Esophagus muscularis mucosa (tissue), 4 donors: Measurements from ENCODE around the gene OVCA2. TPM values are rescaled to one million over a fixed set of nuclear protein-coding genes. Genes with fewer than 3 reads are reported as not detected.

Experiments used
- DNase-seq: peaks from one replicate; pipeline ENCODE4 v3.0.0-alpha.2; 2017; ENCODE audit errors: extremely low spot score
- H3K27ac ChIP-seq, 4 donors: fragments of 200-600 bp; sonication (generic); replicated peaks in 1 of 4; 1 replicate in 3 of 4; 2 replicates in 1 of 4; pipeline ENCODE4 v1.5.1; 2016 to 2019; ENCODE audit warnings: mild to moderate bottlenecking in 1 of 4
- H3K27me3 ChIP-seq, 4 donors: fragments of 200-600 bp; sonication (generic); one replicate each; pipeline versions ENCODE4 v1.5.1 to v1.6.0; 2016 to 2019
- H3K36me3 ChIP-seq, 4 donors: fragments of 200-600 bp; sonication (generic); one replicate each; pipeline ENCODE4 v1.5.1; 2016 to 2019
- H3K4me1 ChIP-seq, 4 donors: fragments of 200-600 bp; sonication (generic); one replicate each; pipeline ENCODE4 v1.5.1; 2016 to 2019
- H3K4me3 ChIP-seq, 4 donors: fragments of 200-600 bp; sonication (generic); 1 replicate in 2 of 4; 2 replicates in 2 of 4; pipeline ENCODE4 v1.5.1; 2016 to 2019; ENCODE audit warnings: mild to moderate bottlenecking in 4 of 4, moderate library complexity in 1 of 4
- H3K9me3 ChIP-seq, 4 donors: fragments of 200-600 bp; sonication (generic); 1 replicate in 3 of 4; 2 replicates in 1 of 4; pipeline ENCODE4 v1.5.1; 2016 to 2019
- CTCF ChIP-seq, 3 experiments: fragments of 200-600 bp in 2 of 3; fragments of 450-650 bp in 1 of 3; sonication (generic) in 2 of 3; IDR thresholded peaks; one replicate each; pipeline ENCODE4 v1.5.1; 2017 to 2019; ENCODE audit warnings: antibody characterized with exemption in 3 of 3, mild to moderate bottlenecking in 2 of 3, moderate library complexity in 1 of 3
- EP300 ChIP-seq: sonication (generic); formaldehyde crosslinking; IDR thresholded peaks from one replicate; pipeline ENCODE4 v1.6.1; 2017; ENCODE audit warnings: antibody characterized with exemption
- POLR2A ChIP-seq: fragments of 450-650 bp; IDR thresholded peaks from one replicate; pipeline ENCODE4 v1.6.1; 2017; ENCODE audit warnings: antibody characterized with exemption, moderate library complexity, mild to moderate bottlenecking, low read depth
- POLR2AphosphoS5 ChIP-seq, 2 donors: sonication (generic); formaldehyde crosslinking; IDR thresholded peaks; one replicate each; pipeline ENCODE4 v1.6.1; 2017; ENCODE audit warnings: antibody characterized with exemption in 2 of 2
- WGBS: methylation state at CpG from one replicate; pipeline ENCODE4 v1.1.5; 2018; 5-methylcytosine and 5-hydroxymethylcytosine counted together
- intact Hi-C: fragments of 100-400 bp; cut with DNase I; formaldehyde crosslinking; loops from one replicate; pipeline ENCODE4 v1.15.1; 2023
- total RNA-seq, 4 donors: library from RNA; depleted of rRNA; stranded (reverse); fragments of >200 nt; gene quantifications; one replicate each; pipeline versions ENCODE4 v1.1.0 to v1.2.1, GENCODE V29; 2016

The OVCA2 gene
- total RNA-seq, 4 donors from 2014 or later = 34.9 to 38.9 (median 38.0) TPM

GRCh38 chr17:2065949-2066400 is 24.2 kb downstream of the OVCA2 start:
- no peaks in the 10 kb centered on the region for H3K9me3 ChIP-seq
- peaks cover 81 to 91% (median 88%) of the 10 kb centered on the region in 4 donors for H3K4me1 ChIP-seq
- no peak overlapping the region for H3K4me3 ChIP-seq
- WGBS = 78% methylated on average over 9 of the region's 10 CpGs
- TF ChIP-seq EP300 (no peak), POLR2AphosphoS5 (IDR thresholded peaks at IDR 0.05) (peak in 1 of 2 donors; percentile 51), CTCF (IDR thresholded peaks at IDR 0.05) (no peak), POLR2A (no peak)
- peak; percentile 91 for DNase-seq
- no peaks in the 10 kb centered on the region for H3K27me3 ChIP-seq
- intact Hi-C loops = no loop called here
- peak overlapping the region; percentile 90 to 97 (median 92) for H3K27ac ChIP-seq
- H3K36me3 ChIP-seq = peaks cover 0 to 46% (median 27%) of the 10 kb centered on the region in 4 donors

GRCh38 chr17:2067048-2067561 is 25.3 kb downstream of the OVCA2 start:
- H3K27me3 ChIP-seq = no peaks in the 10 kb centered on the region
- peak overlapping the region; percentile 90 to 97 (median 92) for H3K27ac ChIP-seq
- H3K4me3 ChIP-seq = no peak overlapping the region
- H3K4me1 ChIP-seq = peaks cover 80 to 91% (median 88%) of the 10 kb centered on the region in 4 donors
- WGBS = 60% methylated on average over 13 of the region's 14 CpGs
- no peaks in the 10 kb centered on the region for H3K9me3 ChIP-seq
- TF ChIP-seq POLR2A (no peak), EP300 (no peak), CTCF (IDR thresholded peaks at IDR 0.05) (no peak), POLR2AphosphoS5 (IDR thresholded peaks at IDR 0.05) (no peak)
- peaks cover 0 to 49% (median 29%) of the 10 kb centered on the region in 4 donors for H3K36me3 ChIP-seq
- DNase-seq = no peak
- intact Hi-C loops = no loop called here

- no peaks in the 10 kb centered on the region for H3K9me3 ChIP-seq
- peaks cover 0 to 54% (median 30%) of the 10 kb centered on the region in 4 donors for H3K36me3 ChIP-seq
- H3K27me3 ChIP-seq = no peaks in the 10 kb centered on the region
- no peak for DNase-seq
- 30% methylated on average over 4 of the region's 5 CpGs for WGBS
- H3K27ac ChIP-seq = peak overlapping the region; percentile 90 to 97 (median 92)
- no peak for TF ChIP-seq EP300
- peak in 1 of 2 donors; percentile 35 for TF ChIP-seq POLR2AphosphoS5 (IDR thresholded peaks at IDR 0.05)
- H3K4me3 ChIP-seq = no peak overlapping the region
- intact Hi-C loops = no loop called here
- H3K4me1 ChIP-seq = peaks cover 82 to 91% (median 88%) of the 10 kb centered on the region in 4 donors
These were observed 25.8 kb downstream of the OVCA2 start for GRCh38 chr17:2067608-2068024.

GRCh38 chr17:2068031-2068518 is 26.3 kb downstream of the OVCA2 start:
- Histone ChIP-seq H3K27ac (peak overlapping the region; percentile 90 to 97 (median 92)), H3K9me3 (no peaks in the 10 kb centered on the region), H3K4me1 (peaks cover 82 to 91% (median 85%) of the 10 kb centered on the region in 4 donors), H3K27me3 (no peaks in the 10 kb centered on the region), H3K36me3 (peaks cover 0 to 54% (median 30%) of the 10 kb centered on the region in 4 donors), H3K4me3 (no peak overlapping the region)
- TF ChIP-seq EP300 (no peak), POLR2A (no peak), CTCF (IDR thresholded peaks at IDR 0.05) (no peak), POLR2AphosphoS5 (IDR thresholded peaks at IDR 0.05) (no peak)
- DNase-seq = no peak
- no CpG with 5 or more reads among the region's 6 CpGs for WGBS
- intact Hi-C loops = no loop called here

GRCh38 chr17:2068519-2069051 is 26.8 kb downstream of the OVCA2 start:
- intact Hi-C loops = no loop called here
- Histone ChIP-seq H3K4me1 (peaks cover 79 to 88% (median 80%) of the 10 kb centered on the region in 4 donors), H3K9me3 (no peaks in the 10 kb centered on the region), H3K36me3 (peaks cover 0 to 54% (median 28%) of the 10 kb centered on the region in 4 donors), H3K27me3 (no peaks in the 10 kb centered on the region), H3K4me3 (no peak overlapping the region), H3K27ac (peak overlapping the region; percentile 90 to 97 (median 92))
- TF ChIP-seq CTCF (IDR thresholded peaks at IDR 0.05) = no peak
- no peak for TF ChIP-seq POLR2A
- no peak for TF ChIP-seq POLR2AphosphoS5 (IDR thresholded peaks at IDR 0.05)
- TF ChIP-seq EP300 = no peak
- DNase-seq = no peak
- WGBS = 87% methylated on average over 13 of the region's 15 CpGs
